ENCODE measurements around the gene ELMO2.

ELMO2 gene

GRCh38 chr20:46350201-46350985 is 56.0 kb downstream of the ELMO2 start:
- DNase-seq, result no peak

- DNase-seq, result no peak
These were observed 56.7 kb downstream of the ELMO2 start for GRCh38 chr20:46349742-46350056.

- DNase-seq, result peak; percentile 62
These were observed 57.2 kb downstream of the ELMO2 start for GRCh38 chr20:46349035-46349741.

- no peak for DNase-seq
These were observed 58.3 kb downstream of the ELMO2 start for GRCh38 chr20:46347841-46348803.

GRCh38 chr20:46346770-46347169 is 59.6 kb downstream of the ELMO2 start:
- no peak for DNase-seq

GRCh38 chr20:46344488-46345162 is 61.8 kb downstream of the ELMO2 start:
- DNase-seq, result no peak

GRCh38 chr20:46343975-46344357 is 62.4 kb downstream of the ELMO2 start:
- DNase-seq, result no peak

GRCh38 chr20:46343348-46343974 is 63.0 kb downstream of the ELMO2 start:
- no peak for DNase-seq

GRCh38 chr20:46342451-46343347 is 63.7 kb downstream of the ELMO2 start:
- no peak for DNase-seq

- DNase-seq, result no peak
These were observed 64.4 kb downstream of the ELMO2 start for GRCh38 chr20:46342010-46342378.

GRCh38 chr20:46341074-46342009 is 65.1 kb downstream of the ELMO2 start:
- DNase-seq, result no peak

GRCh38 chr20:46339037-46339436 is 67.4 kb downstream of the ELMO2 start:
- no peak for DNase-seq

GRCh38 chr20:46336735-46337134 is 69.7 kb downstream of the ELMO2 start:
- no peak for DNase-seq

GRCh38 chr20:46334303-46334904 is 72.0 kb downstream of the ELMO2 start:
- no peak for DNase-seq

GRCh38 chr20:46333161-46333991 is 73.0 kb downstream of the ELMO2 start:
- no peak for DNase-seq

GRCh38 chr20:46332373-46333160 is 73.8 kb downstream of the ELMO2 start:
- DNase-seq, result no peak

GRCh38 chr20:46331611-46332361 is 74.6 kb downstream of the ELMO2 start:
- no peak for DNase-seq
